DMS79 treated with DMSO at 0.1 percent for 48 hours (cell line): ENCODE data around the gene DOCK10.

Experiments used
- DNase-seq: peaks from one replicate; lab custom pipeline; 2025; lab: John Stamatoyannopoulos, UW

Gene DOCK10

DNA sequence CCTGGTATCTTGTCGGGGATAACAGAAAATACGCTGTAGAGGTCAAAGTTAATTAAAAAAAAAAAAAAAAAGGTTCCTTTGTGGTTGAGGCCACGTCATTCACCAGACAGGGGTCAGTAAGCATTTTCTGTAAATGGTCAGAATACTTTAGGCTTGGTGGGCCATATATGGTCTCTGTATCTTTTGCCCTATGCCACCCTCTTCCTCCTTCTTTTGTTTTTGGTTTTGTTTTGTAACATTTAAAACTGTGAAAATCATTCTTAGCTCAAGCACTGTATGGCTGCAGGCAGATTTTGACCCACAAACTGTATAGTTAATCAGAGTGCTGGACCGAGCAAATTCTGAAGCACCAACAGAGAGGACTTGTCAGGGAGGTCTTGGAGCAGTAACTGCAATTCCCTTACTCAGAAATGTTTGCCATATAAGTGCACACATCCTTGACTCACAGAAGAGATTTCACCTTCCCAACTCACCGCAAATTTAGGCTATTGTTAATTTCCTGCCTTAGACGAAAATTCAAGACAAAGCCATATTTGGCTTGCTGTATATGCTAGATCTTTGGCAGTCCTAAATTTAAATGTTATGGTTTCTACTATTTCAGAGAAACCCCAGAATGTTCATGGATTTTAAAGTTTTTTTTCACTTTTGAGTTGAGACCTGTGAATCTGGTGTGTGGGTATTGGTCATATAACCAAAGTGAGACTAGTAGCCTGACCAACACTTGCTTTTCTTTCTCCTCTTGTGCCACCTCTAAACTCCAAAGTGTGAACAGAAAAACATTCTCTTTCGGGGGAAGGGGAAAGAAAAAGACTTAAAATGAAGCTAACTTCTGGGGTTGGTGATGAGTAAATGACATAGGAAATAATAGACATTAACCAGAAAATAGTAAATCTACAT is 65.4 kb downstream of the DOCK10 start:
- no peak for DNase-seq

DNA sequence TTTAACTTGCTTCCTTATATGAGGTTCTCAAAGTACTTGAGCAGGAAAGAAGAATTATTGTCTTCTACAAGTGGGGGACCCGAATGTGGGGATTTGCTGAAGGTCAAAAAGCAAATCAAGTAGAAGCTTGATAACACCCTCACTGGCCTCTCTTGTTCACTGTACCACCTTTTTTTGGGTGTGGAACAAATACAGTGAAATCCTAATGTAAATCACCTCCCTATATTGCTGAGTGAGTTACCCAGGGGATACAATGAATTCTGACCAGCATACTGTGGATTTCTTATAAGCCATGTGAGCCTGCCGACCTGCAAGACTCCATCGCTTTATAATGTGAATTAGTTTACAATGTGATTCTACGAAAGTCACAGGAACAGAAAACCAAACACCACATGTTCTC is 66.5 kb downstream of the DOCK10 start:
- no peak for DNase-seq

DNA sequence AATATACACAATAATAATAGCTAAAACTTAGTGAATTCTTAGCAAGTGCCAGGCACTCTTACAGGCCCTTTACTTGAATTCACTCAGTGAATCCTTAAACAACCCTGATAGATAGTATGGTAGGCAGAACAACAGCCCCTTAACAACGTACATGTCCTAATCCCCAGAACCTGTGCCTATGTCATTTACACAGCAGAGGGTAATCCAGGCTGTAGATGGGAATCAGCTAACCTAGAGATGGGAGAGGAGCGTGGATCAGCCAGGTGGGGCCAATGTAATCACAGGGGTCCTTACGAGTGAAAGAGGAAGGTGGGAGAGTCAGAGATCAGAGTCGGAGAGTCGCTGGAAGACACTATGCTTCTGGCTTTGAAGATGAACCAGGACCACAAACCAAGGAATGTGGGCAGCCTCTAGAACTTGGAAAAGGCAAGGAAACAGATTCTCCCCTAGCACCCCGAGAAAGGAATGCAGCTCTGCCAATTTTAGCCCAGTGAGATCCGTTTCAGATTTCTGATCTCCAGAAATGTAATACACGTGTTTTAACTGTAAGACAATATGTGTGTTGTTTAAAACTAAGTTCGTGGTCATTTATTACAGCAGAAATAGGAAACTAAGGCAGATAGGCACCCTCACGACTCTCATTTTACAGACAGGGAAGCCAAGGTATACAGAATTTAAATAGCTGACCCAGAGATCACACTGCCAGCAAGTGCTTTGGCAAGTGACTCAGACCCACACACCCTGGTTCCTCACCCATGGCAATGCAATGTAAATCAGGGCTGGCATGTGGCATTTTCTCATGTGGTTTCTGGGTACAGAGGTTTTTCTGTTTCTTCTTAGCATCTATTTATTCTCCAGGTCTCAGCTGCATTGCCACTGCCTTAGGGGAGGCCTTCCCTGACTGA is 68.9 kb downstream of the DOCK10 start:
- DNase-seq, result no peak

DNA sequence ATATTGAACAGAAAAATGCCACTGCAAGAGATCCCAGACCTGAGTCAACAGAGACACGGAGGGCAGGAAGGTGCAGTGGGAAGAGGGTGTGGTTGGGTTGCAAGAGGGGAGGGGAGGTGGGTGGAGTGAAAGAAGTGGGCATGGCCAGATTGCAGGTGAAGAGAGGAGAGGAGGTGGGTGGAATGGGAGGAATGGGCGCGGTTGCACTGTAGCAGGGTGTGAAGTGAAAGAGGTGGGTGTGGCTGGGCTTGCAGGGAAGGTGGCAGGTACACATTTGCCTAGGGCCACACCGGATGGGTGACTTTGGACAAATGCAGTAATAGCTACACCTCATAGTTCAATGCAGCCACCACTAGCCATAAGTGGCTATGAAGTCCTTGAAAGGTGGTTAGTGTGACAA is 71.1 kb downstream of the DOCK10 start:
- no peak for DNase-seq

DNA sequence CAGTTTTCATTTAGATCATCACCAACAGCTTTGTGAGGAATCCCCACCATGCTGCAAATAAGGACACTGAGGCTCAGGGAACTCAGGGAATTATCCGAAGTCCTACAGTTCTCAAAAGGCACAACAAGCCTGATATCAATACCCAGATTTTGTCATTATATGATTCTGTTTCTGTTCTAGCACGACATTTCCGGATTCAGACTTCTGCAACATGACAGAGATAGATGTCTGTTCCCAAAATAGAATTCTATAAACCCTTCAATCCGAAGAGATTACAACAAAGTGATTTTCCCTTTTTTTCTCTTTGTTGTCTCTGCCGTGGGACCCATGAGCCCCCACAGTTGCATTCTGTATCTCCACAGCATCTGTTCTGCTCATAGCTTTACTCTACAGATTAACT is 72.0 kb downstream of the DOCK10 start:
- no peak for DNase-seq

DNA sequence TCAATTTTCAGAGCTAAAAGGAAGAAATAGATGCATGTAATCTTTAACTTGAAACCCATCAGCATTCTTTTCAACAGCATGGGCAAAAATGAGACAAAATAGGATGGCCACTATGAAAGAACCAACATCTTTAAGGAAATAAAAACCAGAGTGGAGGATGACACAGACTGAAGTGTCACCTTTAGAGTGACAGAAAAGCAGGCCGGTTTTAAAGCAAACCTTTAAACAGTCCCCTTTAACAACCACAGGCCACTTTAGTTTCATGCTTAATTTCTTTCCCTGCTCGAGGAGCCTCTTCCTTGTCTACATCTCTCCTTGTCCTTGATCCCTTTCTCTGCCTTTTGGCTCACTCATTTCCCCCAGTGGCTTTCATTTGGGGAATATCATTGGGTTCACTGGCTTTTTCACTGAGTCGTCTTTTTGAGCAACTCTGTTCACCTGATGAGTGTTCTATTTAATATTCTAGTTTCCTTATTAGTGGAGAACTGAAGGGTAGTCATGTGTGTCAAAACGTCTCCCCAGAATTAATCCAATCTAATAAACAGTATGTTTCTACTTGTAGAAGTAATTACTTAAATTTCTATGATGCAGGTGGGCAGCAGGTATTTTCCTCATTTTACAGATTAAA is 72.5 kb downstream of the DOCK10 start:
- no peak for DNase-seq

DNA sequence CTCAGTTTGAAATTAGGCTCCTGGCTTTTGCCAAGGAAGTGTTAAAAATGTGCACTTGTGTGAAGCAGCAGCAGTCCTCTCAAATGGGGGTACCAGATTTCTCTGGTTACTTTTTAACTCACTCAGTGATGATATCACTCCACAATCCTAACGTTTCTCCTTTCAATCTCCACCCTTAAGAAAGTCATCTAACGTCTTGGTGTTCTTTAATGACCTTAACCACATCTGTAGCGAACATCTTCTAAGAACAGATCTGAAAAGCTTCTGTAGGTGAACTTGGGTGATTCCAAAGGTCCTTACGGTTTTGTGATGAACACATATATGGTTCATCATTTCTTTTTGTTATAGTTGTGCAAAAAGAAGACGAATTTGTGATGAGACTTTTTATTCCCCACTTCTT is 73.2 kb downstream of the DOCK10 start:
- DNase-seq, result no peak

DNA sequence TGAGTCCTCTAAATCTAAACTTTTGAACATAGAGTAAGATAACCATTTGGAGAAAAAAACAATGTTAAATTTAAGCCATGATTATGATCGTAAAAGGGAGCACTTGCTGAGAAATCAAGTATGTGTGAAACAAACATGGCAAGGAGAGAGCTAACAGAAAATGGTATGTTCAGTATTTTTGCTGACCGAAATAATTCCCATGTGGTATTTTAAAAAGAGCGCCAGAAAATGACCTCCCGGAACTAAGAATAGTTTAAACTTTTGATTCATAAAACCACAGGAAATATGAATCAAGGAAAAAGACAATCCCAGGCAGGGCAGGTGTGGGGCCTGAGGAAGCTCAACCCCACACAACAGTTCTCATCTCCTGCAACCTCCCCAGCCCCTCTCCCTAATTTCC is 74.2 kb downstream of the DOCK10 start:
- no peak for DNase-seq

DNA sequence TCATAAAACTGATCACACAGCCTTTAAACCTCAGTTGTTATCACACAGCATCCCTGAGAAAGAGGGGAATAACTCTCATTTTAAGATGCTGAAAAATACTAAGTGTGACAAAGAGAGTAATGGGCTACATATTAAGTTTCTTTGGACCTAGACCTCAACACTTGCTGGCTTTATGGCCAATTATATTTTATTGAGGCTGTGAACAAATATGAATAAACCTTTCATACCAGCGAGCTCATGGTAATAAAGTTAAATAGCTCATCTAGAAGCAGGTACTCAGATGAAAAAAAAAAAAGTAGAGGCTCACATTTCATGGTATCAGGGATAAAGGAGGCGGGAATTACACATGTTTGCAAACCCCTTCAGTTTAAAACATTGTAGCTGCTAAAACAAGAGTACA is 75.7 kb downstream of the DOCK10 start:
- no peak for DNase-seq

DNA sequence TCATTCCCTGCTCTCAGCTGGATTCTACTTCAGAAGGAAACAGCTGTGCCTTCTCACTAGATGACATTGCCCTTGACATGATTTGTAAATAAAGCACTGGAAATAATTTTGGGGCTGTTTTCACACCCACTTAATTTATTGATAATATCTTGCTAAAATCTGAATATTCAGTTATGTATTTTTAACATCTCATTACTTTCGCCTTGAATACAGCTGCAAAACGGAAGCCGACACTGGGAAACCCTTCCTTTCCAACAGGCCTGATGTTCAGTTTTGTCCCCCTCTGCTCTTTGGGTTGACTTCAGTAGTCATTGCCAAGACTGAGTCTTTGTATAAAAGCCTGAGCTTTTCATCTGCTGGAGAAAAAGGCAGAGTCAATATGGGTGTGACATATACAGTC is 82.7 kb downstream of the DOCK10 start:
- no peak for DNase-seq

DNA sequence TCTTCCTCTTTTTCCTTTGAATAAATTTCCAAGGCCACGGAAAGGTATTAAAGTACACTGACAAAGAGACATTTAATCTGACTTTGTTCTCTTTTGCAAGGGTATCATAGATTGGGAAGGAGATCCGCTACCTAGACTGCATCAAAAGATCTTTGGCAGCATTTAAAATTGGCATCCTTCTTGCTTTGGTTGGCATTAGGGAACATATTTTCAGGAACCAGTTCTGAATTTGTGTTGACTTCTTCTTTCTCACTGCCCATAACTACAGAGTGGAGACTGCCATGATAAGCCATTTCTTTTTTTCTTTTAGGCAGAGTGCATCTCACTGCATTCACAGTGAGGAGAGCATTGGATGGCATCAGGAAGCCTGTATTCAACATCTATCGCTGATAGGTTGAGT is 83.4 kb downstream of the DOCK10 start:
- DNase-seq, result no peak

DNA sequence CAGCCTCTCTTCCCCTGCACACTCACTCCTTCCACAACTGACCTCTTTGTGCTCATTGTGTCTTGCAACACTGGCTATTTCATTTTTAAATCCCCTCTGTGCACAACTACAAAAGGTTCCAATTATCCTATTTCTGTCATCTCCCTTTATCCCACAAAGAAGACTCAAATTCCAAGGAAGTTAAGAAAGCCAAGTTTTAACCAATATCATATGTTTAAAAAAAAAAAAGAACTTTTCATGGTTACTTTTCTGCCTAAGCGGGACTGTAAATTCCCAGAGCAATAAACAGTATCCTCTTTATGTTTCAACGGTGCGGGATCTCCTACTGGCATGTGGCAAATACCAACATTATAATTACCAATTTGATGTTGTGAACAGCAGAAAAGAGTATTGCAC is 83.8 kb downstream of the DOCK10 start:
- no peak for DNase-seq

DNA sequence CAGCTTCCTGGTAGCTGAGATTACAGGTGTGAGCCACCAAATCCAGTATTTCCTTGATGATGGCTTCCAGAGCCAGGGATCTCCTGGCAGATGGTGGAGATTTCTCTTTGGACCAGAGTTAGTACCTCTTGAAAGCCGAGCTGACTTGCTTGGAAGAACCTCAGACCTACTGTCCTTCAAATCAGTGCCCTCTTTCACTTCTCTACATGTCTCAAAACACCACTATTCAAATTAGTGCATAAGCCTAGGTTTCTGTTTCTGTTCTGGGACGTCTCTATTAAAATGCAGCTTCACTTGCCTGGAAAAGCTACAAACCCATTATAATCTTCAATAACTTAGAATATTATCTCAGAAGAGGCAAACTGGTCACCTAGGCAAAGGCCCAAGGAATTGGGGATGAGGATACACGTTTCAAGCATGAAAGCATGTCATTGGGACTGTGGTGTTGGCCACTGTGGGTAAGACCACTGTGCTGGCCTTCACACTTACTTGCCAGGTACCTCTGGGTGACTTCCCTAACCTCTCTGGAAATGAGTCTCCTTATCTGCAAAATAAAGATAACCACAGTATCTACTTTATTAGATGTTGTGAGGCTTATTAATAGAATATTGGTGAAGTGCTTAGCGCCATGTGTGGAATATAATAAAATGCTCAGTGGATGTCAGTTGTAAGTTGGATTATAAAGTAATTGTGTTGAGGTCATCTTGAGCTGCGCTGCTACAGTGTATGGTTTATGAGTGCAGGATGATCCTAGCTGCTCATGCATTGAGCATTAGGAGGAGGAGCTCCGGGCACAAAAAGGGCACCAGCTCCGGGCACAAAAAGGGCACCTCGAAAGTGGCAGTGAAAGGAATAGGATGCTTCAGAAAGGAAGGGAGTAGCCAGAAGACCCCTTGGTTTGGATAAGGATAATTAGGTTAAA is 84.5 kb downstream of the DOCK10 start:
- DNase-seq, result no peak

DNA sequence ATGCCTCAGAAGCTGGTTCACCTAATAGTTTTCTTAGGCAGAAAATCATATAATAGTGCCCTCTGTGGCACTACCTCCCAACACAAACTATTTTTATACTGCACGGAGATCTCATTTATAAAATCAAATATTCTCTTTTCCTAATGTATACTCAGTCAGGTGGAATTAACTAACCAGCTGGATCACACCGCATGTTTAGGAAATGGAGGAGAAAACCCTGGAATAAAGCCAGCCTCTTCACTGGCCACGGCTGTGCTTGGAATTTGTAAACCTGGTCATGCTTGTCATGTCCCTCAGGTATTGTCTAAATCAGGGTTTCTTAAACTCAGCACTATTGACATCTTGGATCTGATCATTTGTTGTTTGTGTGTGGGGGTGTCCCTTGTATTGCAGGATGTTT is 85.6 kb downstream of the DOCK10 start:
- DNase-seq, result no peak

DNA sequence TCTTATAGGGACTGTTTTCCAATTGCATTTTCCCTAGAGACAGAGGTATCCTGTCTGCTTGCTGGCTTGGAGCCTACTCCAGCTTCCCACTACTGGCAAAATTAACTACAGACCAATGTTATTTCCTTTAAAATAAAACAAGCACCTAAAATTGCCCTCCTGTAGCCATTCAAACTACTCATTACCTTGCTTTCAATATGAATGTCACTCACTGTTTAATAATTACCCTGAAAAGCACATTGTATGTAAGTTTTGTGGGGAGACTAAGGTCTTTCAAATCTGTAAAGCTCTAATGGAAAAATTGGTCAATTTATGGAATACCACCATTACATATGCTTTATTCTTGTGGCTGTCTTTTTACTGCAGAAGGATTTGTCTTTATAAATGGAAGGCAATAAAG is 87.3 kb downstream of the DOCK10 start:
- no peak for DNase-seq

DNA sequence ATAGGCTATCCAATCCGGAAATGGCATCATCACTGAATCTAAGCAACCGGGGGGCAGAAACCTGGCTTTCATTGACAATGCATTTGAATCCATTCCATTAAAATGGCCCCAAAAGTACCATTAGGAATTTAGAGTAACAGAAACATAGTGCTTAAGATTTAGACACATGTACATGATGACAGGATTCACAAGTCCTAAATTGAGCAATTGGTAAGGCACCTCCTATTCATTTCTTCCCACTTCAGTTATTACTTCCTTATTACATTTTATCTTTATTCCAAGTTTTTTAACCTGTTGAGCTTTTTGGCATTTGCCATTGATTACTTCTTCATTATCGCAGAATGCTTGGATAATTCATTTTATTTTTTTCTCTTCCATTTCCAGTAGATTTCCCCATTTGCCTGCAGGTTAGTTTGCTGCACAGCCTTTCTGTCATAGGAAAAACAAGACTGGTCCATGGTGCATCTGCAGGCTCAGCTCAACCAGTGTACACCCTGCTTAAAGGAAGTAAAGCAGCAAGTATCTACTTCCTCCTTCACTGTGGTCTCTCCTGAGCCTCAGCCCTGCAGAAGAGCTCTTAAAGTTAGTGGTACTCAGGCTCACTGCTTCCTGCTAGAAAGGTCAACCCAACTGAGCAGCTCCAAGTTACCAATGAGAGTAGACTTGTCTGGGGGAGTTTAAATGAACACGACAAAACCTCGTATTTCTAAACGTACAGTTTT is 89.2 kb downstream of the DOCK10 start:
- no peak for DNase-seq

DNA sequence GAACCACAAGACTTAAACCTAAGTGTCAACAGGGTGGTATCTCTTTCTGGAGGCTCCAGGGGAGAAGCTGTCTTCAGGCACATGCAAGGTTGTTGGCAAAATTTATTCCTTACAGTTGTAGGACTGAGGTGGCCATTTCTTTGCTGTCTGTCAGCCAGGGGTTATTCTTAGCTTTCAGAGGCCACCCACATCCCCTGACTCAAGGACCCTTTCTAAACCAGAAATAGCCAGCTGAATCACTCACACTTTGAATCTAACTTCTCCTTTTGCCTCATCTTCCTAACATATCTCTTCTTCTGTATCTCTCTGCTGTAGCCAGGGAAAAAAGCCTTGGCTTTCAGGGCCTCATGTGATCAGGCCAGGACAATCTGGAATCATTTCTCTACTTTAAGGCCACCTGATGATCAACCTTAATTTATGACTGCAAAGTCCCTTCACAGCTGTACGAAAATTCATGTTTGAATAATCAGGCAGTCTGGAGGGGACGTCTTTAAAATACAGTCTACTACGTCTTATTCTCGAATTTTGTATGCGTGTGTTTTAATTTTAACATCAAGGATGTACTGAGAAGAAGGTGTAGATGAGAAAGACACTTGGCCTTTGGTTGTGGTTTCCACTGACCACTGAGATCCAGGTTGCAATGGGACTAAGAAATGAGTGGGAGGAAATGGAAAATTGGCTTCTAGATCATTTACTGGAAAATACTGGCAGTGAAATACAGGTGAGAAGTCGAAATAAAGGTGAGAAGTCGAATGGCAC is 90.4 kb downstream of the DOCK10 start:
- DNase-seq, result no peak

DNA sequence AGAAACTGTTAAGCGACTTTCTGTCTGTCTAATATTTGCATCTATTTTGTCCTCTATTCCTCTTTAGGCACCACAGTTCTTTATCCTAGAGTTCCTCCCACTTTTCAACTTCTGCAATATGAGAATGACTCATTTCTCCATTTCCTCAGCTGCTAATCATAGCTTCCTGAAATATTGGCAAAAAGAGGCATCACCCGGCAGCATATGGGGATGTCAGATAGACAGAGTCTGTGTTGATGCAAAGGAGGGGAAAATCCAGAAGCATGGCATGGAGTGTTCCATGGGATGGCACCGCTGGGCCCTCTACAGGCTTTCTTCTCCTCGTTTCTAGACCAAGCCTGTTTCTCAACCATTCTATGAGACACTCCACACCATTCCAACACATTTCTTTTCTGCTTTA is 93.4 kb downstream of the DOCK10 start:
- no peak for DNase-seq

DNA sequence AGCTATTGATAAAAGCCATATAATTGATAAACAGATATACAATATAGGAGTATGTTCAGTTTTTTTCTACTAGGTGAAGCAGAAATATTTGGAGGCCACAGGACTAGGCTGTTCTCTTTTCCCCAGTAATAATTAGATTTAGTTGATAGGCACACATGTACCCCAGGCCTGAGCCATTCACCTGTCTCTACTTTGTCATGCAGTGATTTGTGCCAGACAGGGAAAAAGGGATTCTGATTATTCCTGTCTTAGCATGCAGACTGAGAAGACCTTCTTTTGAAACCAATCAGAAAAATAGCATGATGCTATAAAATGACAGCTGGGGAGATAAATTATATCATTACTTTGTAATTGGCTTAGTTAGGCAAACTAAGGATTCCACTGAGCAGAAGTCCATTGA is 94.3 kb downstream of the DOCK10 start:
- DNase-seq, result no peak

DNA sequence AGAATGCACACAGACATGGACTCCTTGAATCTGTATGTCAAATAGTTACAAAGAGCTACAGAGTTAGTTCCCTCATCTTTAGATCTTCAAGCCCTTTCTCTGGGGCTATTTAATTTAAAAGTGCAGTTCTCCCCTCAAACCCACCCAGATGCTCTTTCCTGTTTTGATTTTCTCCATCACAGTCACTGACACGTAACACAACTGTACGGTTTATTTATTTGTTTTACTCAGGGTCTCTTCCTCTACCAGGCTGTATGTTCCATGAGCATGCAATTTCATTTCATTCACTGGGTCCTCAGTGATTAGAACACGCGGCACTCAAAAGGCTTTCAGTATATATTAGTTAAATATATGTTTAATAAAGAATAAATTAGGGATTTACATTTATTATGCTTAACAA is 94.7 kb downstream of the DOCK10 start:
- DNase-seq, result no peak
